Neural cell (in vitro differentiated cells): ENCODE data around the gene DBX1. TPM values are rescaled to one million over a fixed set of nuclear protein-coding genes. Genes with fewer than 3 reads are reported as not detected.

Source experiments
- H2AFZ ChIP-seq: fragments of 200-600, 300-800 bp; sonication (generic), shearing (Covaris generic); 2 replicates; pipeline ENCODE4 v1.6.0; 2014; ENCODE audit warnings: low read depth, mild to moderate bottlenecking, antibody characterized with exemption, low read length, moderate library complexity
- H3F3A ChIP-seq: fragments of 200-600 bp; shearing (Covaris generic); 2 replicates; pipeline ENCODE4 v1.6.1; 2016; ENCODE audit warnings: mild to moderate bottlenecking, moderate library complexity, mixed read lengths, antibody characterized with exemption, low read length; ENCODE audit not compliant: insufficient read depth, poor library complexity, severe bottlenecking
- H3K27ac ChIP-seq: fragments of 200-600, 300-800 bp; sonication (generic), shearing (Covaris generic); 2 replicates; pipeline ENCODE4 v1.5.1; 2014; ENCODE audit warnings: mild to moderate bottlenecking, low read length, moderate library complexity
- H3K27me3 ChIP-seq: fragments of 300-800, 200-600 bp; sonication (generic), shearing (Covaris generic); 2 replicates; pipeline ENCODE4 v1.6.0; 2014; ENCODE audit warnings: mild to moderate bottlenecking, low read depth, low read length, moderate library complexity; ENCODE audit not compliant: insufficient read depth
- H3K36me3 ChIP-seq: fragments of 300-800, 200-600 bp; sonication (generic), shearing (Covaris generic); 2 replicates; pipeline ENCODE4 v1.5.1; 2014; ENCODE audit warnings: mild to moderate bottlenecking, antibody characterized with exemption, low read length, moderate library complexity; ENCODE audit not compliant: insufficient read depth
- H3K4me2 ChIP-seq: fragments of 300-800, 200-600 bp; sonication (generic), shearing (Covaris generic); 2 replicates; pipeline ENCODE4 v1.6.0; 2014; ENCODE audit warnings: mild to moderate bottlenecking, low read length
- H3K4me3 ChIP-seq: fragments of 300-800, 200-600 bp; sonication (generic), shearing (Covaris generic); 2 replicates; pipeline ENCODE4 v1.5.1; 2014; ENCODE audit warnings: mild to moderate bottlenecking, low read length, moderate library complexity
- H3K79me2 ChIP-seq: fragments of 200-600 bp; shearing (Covaris generic); replicated peaks from 2 replicates; pipeline ENCODE4 v1.6.0; 2014; ENCODE audit warnings: mild to moderate bottlenecking, low read length, moderate library complexity; ENCODE audit not compliant: insufficient read depth
- H3K9ac ChIP-seq: fragments of 300-800, 200-600 bp; sonication (generic), shearing (Covaris generic); 2 replicates; pipeline ENCODE4 v1.6.1; 2016; ENCODE audit warnings: mild to moderate bottlenecking, low read length, mixed read lengths
- H3K9me2 ChIP-seq: fragments of 200-600 bp; shearing (Covaris generic); 2 replicates; pipeline ENCODE4 v1.6.1; 2016; ENCODE audit warnings: mild to moderate bottlenecking, low read length, mixed read lengths; ENCODE audit not compliant: insufficient read depth
- H3K9me3 ChIP-seq: fragments of 200-600, 300-800 bp; sonication (generic), shearing (Covaris generic); 2 replicates; pipeline ENCODE4 v1.6.1; 2016; ENCODE audit warnings: mild to moderate bottlenecking, mixed run types, low read length, moderate library complexity, mixed read lengths
- H4K20me1 ChIP-seq: fragments of 200-600 bp; shearing (Covaris generic); 2 replicates; pipeline ENCODE4 v1.6.1; 2016; ENCODE audit warnings: mild to moderate bottlenecking, mixed run types; ENCODE audit not compliant: insufficient read depth
- EP300 ChIP-seq: fragments of 450-650 bp; conservative IDR thresholded peaks from 2 replicates; pipeline ENCODE4 v1.6.1; 2014; ENCODE audit warnings: antibody characterized with exemption, mild to moderate bottlenecking, moderate library complexity; ENCODE audit not compliant: poor library complexity, severe bottlenecking
- EZH2 ChIP-seq: fragments of 200-600, 300-800 bp; shearing (Covaris generic), sonication (generic); IDR thresholded peaks from 2 replicates; pipeline ENCODE4 v1.6.1; 2014; ENCODE audit warnings: antibody characterized with exemption, low read length, borderline replicate concordance, mild to moderate bottlenecking; ENCODE audit not compliant: insufficient read depth, poor library complexity, severe bottlenecking
- MXI1 ChIP-seq: fragments of 450-650 bp; conservative IDR thresholded peaks from 2 replicates; pipeline ENCODE4 v1.6.1; 2014; ENCODE audit warnings: antibody characterized with exemption, mild to moderate bottlenecking; ENCODE audit not compliant: poor library complexity, severe bottlenecking
- POLR2AphosphoS5 ChIP-seq: IDR thresholded peaks from 2 replicates; pipeline ENCODE4 v1.6.1; 2012
- RAD21 ChIP-seq: fragments of 450-650 bp; conservative IDR thresholded peaks from 2 replicates; pipeline ENCODE4 v1.6.1; 2014; ENCODE audit warnings: antibody characterized with exemption, mild to moderate bottlenecking, moderate library complexity
- REST ChIP-seq: IDR thresholded peaks from 2 replicates; pipeline ENCODE4 v1.6.1; 2012; ENCODE audit warnings: borderline replicate concordance
- SMC3 ChIP-seq: fragments of 450-650 bp; conservative IDR thresholded peaks from 2 replicates; pipeline ENCODE4 v1.6.1; 2014; ENCODE audit warnings: antibody characterized with exemption, mild to moderate bottlenecking, moderate library complexity; ENCODE audit not compliant: poor library complexity
- TAF1 ChIP-seq: IDR thresholded peaks from 2 replicates; pipeline ENCODE4 v1.6.1; 2012; ENCODE audit warnings: low read depth
- polyA plus RNA-seq: library from polyadenylated mRNA; depleted of rRNA; stranded (reverse); fragments of >200 nt; gene quantifications from 2 replicates; pipeline ENCODE4 v1.2.3, GENCODE V29; 2014
- TF ChIP-seq, protein P1 (sequence below): fragments of 450-650 bp; IDR thresholded peaks from 2 replicates; pipeline ENCODE4 v1.5.1; 2014; ENCODE audit warnings: antibody characterized with exemption, mild to moderate bottlenecking, moderate library complexity; ENCODE audit not compliant: poor library complexity, severe bottlenecking

The DBX1 gene
- polyA plus RNA-seq, 1 donor from 2014 or later, result not detected

DNA sequence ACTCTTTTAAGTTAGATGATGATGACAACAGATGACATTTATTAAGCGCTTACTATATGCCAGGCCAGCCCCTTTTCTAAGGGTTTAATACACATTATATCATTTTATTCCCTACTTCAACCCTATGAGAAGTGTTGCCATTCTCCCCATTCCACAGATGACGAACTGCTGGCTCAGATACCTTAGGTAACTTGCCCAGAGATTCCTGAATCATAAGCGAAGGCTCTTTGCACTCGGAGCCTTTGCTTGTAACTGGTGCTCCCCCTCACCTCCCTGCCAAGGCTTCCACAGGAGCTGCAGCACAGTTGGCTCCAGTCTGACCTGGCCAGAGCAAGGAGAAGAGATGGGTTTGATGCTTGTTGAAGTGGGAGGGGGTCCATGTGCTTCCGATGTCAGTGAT is 43.0 kb downstream of the DBX1 start:
- no peaks in the 10 kb centered on the region for H3F3A ChIP-seq
- H3K4me3 ChIP-seq, result no peak overlapping the region
- no peaks in the 10 kb centered on the region for H3K9me3 ChIP-seq
- H3K36me3 ChIP-seq, result no peaks in the 10 kb centered on the region
- no peak overlapping the region for H3K9ac ChIP-seq
- H2AFZ ChIP-seq, result no peak overlapping the region
- H3K27me3 ChIP-seq, result no peaks in the 10 kb centered on the region
- TF ChIP-seq TAF1, result no peak
- TF ChIP-seq, protein P1, sequence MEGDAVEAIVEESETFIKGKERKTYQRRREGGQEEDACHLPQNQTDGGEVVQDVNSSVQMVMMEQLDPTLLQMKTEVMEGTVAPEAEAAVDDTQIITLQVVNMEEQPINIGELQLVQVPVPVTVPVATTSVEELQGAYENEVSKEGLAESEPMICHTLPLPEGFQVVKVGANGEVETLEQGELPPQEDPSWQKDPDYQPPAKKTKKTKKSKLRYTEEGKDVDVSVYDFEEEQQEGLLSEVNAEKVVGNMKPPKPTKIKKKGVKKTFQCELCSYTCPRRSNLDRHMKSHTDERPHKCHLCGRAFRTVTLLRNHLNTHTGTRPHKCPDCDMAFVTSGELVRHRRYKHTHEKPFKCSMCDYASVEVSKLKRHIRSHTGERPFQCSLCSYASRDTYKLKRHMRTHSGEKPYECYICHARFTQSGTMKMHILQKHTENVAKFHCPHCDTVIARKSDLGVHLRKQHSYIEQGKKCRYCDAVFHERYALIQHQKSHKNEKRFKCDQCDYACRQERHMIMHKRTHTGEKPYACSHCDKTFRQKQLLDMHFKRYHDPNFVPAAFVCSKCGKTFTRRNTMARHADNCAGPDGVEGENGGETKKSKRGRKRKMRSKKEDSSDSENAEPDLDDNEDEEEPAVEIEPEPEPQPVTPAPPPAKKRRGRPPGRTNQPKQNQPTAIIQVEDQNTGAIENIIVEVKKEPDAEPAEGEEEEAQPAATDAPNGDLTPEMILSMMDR, result no peak
- no peak for TF ChIP-seq POLR2AphosphoS5
- H3K9me2 ChIP-seq, result no peaks in the 10 kb centered on the region
- no peaks in the 10 kb centered on the region for H4K20me1 ChIP-seq
- H3K27ac ChIP-seq, result no peak overlapping the region
- H3K79me2 ChIP-seq, result no peaks in the 10 kb centered on the region
- H3K4me2 ChIP-seq, result no peak overlapping the region

- no peaks in the 10 kb centered on the region for H3K36me3 ChIP-seq
- no peak overlapping the region for H2AFZ ChIP-seq
- H3K27me3 ChIP-seq, result no peaks in the 10 kb centered on the region
- no peak overlapping the region for H3K4me3 ChIP-seq
- H3K9me3 ChIP-seq, result no peaks in the 10 kb centered on the region
- H3K79me2 ChIP-seq, result no peaks in the 10 kb centered on the region
- H3K9me2 ChIP-seq, result no peaks in the 10 kb centered on the region
- H3K27ac ChIP-seq, result no peak overlapping the region
- no peaks in the 10 kb centered on the region for H4K20me1 ChIP-seq
- no peak overlapping the region for H3K4me2 ChIP-seq
- H3F3A ChIP-seq, result no peaks in the 10 kb centered on the region
- no peak overlapping the region for H3K9ac ChIP-seq
- TF ChIP-seq SMC3 (no peak), EP300 (no peak), RAD21 (no peak), POLR2AphosphoS5 (no peak), REST (no peak), TAF1 (no peak), EZH2 (no peak), MXI1 (no peak)
- TF ChIP-seq, protein P1, result no peak
Measured at GRCh38 chr11:20116825-20117224, 43.5 kb downstream of the DBX1 start.
